Stimulated activated CD8-positive, alpha-beta memory T cell treated with anti-CD3 and anti-CD28 coated beads, Interleukin-4, amount 100 ng/mL, for 48 hours (primary cell): Measurements from ENCODE around the gene CALCR.

Source experiments
- DNase-seq: peaks from one replicate; pipeline ENCODE4 v3.0.0-alpha.2; 2020

The CALCR gene

GRCh38 chr7:93442478-93443224 is 131.9 kb downstream of the CALCR start:
- peak; percentile 62 for DNase-seq

DNA sequence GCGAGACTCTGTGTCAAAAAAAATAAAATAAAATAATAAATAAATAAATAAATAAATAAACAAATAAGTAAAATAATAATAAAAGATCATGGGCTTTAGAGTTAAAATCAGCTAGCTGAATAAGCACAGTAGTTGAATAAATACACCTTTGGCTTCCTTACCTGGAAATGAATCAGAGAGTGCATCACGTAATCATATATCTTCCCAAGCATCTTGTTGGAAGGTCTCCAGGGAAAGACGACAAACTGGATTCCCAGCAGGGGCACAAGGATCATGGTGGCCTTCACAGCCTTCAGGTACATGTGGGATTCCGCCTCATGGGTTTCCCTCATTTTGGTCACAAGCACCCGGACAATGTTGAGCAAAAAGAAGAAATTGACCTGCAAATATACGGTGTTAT is 138.7 kb downstream of the CALCR start:
- no peak for DNase-seq

DNA sequence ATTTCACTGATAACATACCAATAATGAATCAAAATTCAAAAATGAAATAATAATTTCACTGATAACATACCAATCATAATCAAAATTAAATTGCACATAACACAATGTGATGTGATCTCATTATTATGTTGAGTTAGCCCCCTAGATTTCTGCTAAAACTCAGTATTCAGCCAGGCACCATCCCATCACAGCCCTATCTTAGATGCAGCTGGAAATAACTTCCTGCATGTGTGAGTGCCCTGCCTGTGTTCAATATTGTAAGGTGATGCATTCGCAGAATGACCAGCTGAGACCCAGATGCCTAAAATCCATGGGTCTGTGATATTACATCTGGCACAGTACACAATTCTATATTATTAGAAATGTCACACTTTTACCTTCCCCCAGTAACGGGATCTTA is 142.4 kb downstream of the CALCR start:
- DNase-seq: no peak

GRCh38 chr7:93430917-93431588 is 143.5 kb downstream of the CALCR start:
- no peak for DNase-seq

GRCh38 chr7:93429563-93429962 is 145.0 kb downstream of the CALCR start:
- DNase-seq: no peak

DNA sequence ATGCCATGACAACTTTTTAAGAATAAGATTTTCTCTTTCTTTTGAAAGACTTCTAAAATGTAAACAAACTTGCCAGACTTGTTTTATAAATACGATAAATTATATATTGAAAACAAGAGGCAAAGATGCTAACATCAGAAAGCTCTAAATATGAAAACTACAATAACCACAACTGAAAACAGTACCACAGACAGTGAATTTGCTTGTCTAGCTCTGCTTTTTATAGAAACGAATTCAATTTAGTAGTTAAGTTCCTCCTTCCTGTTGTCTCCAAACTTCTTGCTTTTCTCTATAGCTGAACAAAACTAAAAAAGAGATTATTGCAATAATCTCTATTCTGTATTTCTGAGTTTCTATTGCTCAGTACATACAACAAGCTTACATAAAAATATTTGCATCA is 147.4 kb downstream of the CALCR start:
- DNase-seq: no peak

GRCh38 chr7:93426155-93426696 is 148.3 kb downstream of the CALCR start:
- DNase-seq: no peak

GRCh38 chr7:93414574-93414973 is 159.9 kb downstream of the CALCR start:
- DNase-seq: no peak

- DNase-seq: no peak
Measured at GRCh38 chr7:93409324-93409723, 165.2 kb downstream of the CALCR start.

- no peak for DNase-seq
Measured at GRCh38 chr7:93407239-93407638, 167.3 kb downstream of the CALCR start.

DNA sequence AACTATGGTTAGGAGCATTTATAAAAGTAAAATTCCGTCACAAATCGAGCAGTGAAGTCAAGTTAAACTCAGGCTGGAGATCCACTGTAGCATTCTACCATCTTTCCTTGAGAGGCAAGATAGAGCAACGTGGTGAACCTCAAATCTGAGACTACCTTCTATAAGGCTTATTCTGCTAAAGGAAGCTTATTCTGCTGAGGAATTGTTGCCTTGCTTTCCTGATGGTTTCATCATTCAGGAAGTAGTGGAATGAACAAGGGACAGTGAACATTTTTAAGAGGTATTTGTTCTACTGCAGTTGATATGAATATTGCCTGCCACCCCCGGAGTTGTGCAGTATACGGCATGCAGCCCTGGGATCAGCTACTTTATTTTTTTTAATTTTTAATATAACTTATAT is 171.6 kb downstream of the CALCR start:
- DNase-seq: no peak

- DNase-seq: no peak
Measured at GRCh38 chr7:93399642-93400041, 174.9 kb downstream of the CALCR start.

DNA sequence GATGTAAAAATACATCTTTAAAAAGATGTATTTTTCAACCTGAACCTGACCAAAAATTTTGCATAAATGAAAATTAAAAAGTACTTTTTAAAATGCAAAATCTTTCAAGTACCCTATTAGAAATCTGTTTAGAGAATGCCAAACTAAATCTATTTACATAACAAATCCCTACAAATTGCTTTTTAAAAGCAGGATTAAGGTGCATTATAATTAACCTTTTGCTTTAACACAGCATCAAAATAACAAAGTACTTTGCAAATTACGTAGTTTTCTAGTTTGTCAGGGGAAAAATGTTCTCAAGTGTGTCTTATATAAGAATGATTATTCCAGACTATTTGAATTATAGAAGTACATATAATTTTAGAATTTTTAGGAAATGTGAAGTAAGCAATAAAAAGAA is 181.5 kb downstream of the CALCR start:
- DNase-seq: no peak

- DNase-seq: no peak
Measured at GRCh38 chr7:93390660-93391059, 183.9 kb downstream of the CALCR start.

GRCh38 chr7:93382362-93382761 is 192.2 kb downstream of the CALCR start:
- no peak for DNase-seq

GRCh38 chr7:93378131-93378760 is 196.3 kb downstream of the CALCR start:
- no peak for DNase-seq

DNA sequence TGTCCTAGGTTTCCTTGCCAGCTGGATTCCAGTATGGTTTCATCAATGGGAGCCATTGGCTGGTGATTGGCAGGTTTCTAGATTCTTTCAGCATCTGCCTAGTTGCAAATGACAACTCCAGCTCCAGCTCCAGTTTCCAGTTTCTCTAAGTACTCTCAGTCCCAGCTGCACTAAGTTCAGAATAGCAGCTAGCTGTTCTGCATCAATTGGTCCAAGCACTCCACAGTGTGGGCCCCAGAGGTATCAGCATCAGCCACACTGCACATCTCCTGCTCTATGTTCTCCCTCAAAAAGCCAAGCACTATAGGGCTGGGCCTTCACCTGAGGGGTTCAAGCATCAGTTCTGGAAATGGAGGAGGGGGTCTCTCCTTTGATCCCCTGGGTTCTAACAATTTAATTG is 198.9 kb downstream of the CALCR start:
- DNase-seq: no peak
